Measurements from ENCODE around the gene KRT71.
"Not testable (repeated sequence)": the region's sequence is repeated elsewhere in the genome, so short reads cannot be mapped to it uniquely, and the experiment has no call there.

KRT71 gene

GRCh38 chr12:52521568-52522266 lies 31.2 kb downstream of the KRT71 start:
- no peak for DNase-seq (ENCODE audit: low spot score)

GRCh38 chr12:52521175-52521567 lies 31.8 kb downstream of the KRT71 start:
- no peak for DNase-seq (ENCODE audit: low spot score)

GRCh38 chr12:52519826-52520662 lies 32.9 kb downstream of the KRT71 start, which contains the start of gene KRT5:
TSS of gene KRT5 (minus strand) at chr12:52520394. CDS start at chr12:52520296, 98 bp downstream.
- no peak for DNase-seq (ENCODE audit: low spot score)

DNA sequence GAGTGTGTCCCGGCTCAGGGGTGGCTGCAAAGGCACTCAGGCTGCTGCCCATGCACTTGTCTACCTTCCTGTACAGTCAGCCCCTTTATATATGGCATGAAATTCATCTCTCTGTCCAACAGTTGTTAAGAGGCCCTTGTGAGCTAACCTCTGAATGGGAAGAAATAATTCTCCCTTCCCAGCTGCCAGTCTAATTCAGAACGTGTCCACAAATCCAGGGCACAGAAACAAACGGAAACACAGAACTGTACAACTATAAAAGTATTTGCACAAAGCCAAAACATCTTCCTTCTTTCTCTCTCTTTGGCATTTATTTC lies 33.6 kb downstream of the KRT71 start:
- DNase-seq (ENCODE audit: low spot score) = no peak

DNA sequence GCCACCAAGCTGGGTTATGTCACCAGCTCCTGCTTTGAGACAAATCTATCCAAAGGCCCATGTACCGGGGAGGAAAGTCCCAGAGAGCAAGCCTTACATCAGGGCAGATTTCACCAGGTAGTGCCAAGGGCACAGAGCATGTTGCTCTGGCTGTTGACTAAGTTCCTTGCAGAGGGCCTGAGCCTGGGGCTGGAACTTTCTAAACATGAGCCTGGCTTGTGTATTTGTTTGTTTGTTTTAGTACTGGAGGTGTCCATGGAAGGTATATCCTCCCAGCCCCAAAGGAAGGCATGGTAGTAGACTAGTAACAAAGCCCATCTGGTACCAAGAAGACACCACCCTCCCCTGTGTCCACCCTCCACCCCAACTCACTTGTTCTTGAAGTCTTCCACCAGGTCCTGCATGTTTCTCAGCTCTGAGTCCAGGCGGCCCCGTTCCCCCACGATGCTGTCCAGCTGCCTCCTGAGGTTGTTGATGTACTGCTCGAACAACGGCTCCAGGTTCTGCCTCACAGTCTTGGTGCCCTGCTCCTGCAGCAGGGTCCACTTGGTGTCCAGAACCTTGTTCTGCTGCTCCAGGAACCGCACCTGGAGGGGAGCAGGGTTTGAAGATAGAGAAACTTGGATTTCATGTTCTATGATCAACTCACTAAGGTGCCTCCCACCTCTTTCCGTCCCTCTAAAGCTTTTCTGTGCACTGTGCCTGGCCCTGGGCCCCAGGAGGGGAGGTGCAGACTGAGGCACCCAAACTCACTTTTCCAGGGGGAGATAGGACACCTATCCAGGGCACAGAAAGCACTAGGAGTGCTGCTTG lies 34.2 kb downstream of the KRT71 start:
- no peak for DNase-seq (ENCODE audit: low spot score)

GRCh38 chr12:52517888-52518287 lies 35.1 kb downstream of the KRT71 start:
- no peak for DNase-seq (ENCODE audit: low spot score)

DNA sequence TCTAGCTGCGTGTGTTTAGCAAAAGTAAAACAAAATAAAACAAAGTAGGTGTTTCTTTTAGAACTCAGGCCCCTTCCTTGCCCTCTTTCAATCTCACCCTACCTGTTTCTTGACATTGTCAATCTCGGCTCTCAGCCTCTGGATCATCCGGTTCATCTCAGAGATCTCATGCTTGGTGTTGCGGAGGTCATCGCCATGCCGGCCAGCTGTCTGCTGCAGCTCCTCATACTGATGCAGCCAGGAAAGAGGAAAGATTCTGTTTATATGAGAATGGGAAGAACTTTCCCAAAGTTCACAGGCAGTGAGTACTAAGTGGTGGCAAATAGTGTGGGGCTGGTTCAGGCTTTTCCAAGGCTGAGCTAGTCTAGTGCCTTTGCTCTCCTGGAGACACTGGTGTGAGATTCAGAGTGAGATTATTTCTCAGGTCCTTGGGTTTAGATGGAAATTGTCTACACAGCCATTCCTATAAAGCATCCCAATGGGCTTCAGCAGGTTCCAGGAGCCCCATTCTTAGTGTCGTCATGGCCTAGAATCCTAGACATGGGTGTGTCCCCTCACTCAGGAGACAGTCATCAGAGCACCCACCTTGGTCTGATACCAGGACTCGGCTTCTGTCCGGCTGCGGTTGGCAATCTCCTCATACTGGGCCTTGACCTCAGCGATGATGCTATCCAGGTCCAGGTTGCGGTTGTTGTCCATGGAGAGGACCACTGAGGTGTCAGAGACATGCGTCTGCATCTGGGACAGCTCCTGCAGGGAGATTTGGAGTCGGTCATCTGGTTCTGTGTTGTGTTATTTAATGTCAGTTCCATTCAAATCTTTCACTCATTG lies 35.7 kb downstream of the KRT71 start:
- no peak for DNase-seq (ENCODE audit: low spot score)

DNA sequence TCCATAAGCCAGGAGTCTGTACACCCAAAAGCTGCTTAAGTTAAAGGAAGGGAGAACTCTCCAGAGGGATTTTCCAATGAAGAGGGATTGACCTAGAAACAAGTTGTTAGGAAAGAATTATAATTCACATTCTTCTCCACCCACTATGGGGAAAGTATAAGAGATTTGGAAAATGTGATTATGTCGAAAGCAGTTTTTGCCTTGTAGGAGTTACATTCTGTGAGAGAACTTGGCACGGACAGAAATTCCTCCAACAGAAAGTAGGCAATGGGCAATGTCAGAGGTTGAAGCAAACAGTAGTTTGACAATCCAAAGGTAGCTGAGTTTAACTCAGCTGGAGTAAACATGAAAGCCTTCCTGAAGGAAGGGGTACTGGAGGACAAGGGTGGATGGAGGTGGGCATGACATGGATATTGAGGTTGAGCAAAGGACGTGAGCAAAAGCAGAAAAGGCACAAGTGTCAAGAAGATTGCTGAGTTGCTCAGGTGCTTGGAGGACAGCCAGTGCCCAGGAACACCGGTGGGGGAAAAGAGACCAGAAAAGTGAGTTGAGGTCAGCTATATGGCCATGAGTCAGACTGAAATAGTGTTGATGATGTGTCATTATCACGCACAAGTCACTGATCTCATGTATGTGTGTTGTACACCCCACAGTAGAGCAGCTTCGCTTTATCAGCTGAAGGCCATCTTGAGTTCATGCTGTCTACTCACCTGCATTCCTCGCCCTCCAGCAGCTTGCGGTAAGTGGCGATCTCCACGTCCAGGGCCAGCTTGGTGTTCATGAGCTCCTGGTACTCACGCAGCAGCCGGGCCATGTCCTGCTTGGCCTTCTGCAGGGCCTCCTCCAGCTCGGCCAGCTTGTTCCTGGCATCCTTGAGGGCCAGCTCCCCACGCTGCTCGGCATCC lies 36.8 kb downstream of the KRT71 start:
- no peak for DNase-seq (ENCODE audit: low spot score)

DNA sequence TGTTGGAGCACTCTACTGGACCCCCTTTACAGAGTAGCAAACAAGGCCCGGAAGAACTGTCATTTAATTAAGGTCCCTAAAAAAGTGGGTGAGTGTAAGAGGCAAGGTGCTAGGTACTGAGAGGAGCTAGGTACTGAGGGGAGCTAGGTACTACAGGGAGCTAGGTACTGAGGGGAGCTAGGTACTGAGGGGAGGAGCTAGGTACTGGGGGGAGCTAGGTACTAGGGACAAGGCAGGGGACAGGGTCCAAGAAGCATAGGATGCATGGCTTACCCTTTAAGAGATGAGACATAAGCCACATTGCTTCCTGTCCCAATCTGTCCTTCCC lies 37.7 kb downstream of the KRT71 start:
- DNase-seq (ENCODE audit: low spot score) = no peak

DNA sequence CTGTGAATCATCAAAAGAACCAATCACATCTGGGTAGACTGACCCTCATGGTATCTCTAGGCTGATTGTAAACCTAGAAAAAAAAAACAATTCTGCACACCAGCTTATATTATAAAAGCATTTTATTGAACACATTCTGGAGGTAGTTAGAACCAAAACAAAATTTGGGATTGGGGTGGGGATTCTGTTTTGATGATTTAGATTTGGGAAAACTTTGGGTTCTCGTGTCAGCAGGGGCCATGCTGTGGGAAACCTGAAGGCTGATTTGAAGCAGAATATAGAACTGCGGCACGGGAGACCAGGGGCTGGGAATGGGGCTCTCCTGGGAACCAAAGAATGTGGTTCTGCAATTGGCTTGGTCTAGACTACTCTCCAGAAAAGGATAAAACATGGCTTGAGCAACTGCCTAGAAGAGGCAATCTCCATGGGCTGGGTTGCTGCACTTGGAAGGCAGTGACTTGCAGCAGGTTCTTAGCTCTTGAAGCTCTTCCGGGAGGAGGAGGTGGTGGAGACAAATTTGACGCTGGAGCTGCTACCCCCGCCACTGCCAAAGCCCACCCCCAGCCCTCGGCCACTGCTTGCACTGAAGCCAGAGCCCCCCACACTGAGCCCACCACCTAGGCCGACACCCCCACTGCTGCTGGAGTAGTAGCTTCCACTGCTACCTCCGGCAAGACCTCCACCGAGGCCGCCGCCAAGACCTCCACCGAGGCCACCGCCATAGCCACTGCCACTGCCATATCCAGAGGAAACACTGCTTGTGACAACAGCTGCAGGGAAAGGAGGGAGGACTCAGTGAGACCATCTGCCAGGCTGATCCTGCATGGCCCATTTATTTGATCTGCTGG lies 38.2 kb downstream of the KRT71 start:
- no peak for DNase-seq (ENCODE audit: low spot score)

DNA sequence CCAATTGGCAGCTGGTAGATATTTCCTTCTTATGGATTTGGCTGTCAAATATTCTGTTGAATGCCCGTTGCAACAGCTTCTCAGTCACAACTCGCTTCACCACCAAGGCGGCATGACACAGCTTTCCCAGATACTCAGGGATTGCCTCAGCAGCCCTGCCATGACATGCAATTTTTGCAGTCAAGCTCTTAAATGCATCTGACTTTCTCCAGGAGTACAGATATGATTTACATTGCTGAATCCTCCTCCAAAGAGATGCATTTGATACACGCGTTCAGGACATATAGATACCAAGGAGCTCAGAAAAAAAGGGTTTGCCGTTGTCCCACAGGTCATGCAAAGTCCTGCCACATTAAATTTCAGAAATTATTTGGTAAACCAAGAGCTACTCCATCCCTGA lies 39.2 kb downstream of the KRT71 start:
- no peak for DNase-seq (ENCODE audit: low spot score)

GRCh38 chr12:52508211-52508610 lies 44.7 kb downstream of the KRT71 start:
- DNase-seq (ENCODE audit: low spot score) = no peak

DNA sequence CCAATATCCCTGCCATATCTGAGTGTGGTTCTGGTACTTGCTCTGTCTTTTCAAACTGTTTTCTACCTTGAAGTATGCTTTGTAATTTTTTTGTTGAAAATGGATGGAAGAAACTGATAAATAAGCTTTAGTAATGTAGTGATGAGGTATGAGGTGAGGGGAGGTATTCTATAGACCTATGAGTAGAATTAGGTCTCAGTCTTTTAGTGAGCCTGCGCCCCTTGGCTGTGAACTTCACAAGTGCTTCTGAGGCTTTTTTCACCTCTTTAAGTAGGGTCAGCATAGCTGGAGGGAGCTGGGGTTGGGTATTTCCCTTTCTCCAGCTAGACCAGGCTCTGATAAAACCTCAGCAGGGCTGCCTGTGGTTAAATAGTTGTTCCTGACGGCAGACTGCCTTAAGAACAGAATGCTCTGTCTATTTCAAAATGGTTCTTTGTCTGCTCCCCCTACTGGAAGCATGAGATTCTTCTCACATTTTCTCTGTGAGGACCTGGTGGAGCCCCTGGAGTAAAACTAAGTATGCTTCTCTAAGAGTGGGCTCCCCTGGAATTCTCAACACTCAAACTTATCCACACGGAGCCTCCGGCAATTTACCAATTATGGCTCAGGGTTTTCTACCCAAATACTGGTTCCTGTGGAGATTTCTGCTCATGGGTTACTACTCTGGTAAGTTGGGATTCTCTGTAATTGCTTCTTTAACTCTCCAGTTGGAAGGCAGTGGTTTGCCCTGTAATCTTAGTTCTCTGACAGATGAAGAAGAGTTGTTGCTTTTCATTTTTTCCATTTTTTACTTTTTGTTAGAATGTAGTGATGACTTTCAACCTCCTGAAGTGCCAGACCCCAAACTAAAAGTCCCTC lies 45.9 kb downstream of the KRT71 start:
- no peak for DNase-seq (ENCODE audit: low spot score)

- no peak for DNase-seq (ENCODE audit: low spot score)
These were observed 50.1 kb downstream of the KRT71 start for GRCh38 chr12:52502877-52503276.

GRCh38 chr12:52501490-52501889 lies 51.5 kb downstream of the KRT71 start:
- DNase-seq (ENCODE audit: low spot score) = no peak

GRCh38 chr12:52500574-52500973 lies 52.4 kb downstream of the KRT71 start:
- DNase-seq (ENCODE audit: low spot score) = not testable (repeated sequence)

DNA sequence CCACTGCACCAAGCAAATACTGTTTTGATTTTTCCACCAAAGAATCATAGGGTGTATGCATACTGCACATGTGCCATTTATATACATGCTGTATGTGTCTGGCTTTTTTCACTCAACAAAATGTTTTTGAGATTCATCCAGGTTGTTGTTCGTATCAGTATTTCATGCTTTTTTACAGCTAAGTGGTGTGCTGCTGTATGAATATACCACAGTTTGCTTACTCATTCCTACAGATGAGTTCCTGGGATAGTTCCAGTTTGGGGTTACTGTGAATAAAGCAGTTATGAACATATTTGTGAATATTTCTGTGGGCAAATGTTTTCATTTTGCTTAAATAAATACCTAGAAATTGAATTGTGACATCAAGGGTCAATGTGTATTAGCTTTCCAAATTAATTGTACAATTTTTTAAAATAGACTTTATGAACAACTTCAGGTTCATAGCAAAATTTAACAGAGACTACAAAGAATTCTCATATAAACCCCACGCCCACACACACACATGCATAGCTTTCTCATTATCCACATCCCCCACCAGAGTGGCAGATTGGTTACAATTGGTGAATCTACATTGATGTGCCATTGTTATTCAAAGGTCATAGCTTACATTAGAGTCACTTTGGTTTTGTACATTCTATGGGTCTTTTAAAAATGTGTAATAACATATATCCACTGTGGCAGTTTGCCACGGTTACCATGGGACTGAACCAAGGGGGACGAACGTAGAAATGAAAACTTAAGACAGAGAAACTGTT lies 53.0 kb downstream of the KRT71 start:
- DNase-seq (ENCODE audit: low spot score) = no peak

GRCh38 chr12:52498946-52499345 lies 54.0 kb downstream of the KRT71 start:
- DNase-seq (ENCODE audit: low spot score) = no peak

All from hematopoietic multipotent progenitor cell treated with erythropoietin and hydrocortisone succinate and interleukin-3 and kit ligand, for 15 days (in vitro differentiated cells).